ENCODE data around the gene AIMP1.

AIMP1 gene

GRCh38 chr4:106315968-106316772 is at the start of gene AIMP1, which contains the start of gene TBCK:
Gene AIMP1 (plus strand): TSS chr4:106316550. CDS start chr4:106325010, 8,460 bp downstream.
Gene TBCK (minus strand): TSS chr4:106316209. CDS start chr4:106308960, 7,249 bp downstream.
- peak; percentile 96 for DNase-seq

DNA sequence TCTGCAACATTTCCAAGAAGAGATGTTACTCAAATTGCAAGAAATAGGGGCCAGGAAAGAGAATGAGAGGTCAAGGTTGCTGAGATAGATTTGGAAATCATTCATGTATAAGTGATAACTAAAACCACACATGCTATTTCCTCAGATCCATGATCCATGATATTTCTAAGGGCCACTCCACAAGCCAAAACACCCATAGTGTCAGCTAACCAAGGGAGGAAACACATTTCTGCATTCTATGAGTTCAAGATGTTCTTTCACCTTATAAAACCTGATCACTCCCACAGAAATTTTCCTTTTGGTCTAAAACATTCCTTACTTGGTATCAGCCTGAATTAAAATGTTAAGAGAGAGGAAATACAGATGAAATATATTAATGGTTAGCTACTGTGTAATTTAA is 47.6 kb upstream of the AIMP1 start:
- no peak for DNase-seq

GRCh38 chr4:106269711-106270110 is 46.6 kb upstream of the AIMP1 start:
- DNase-seq: no peak

GRCh38 chr4:106270736-106271135 is 45.6 kb upstream of the AIMP1 start:
- DNase-seq: no peak

- no peak for DNase-seq
These were observed 42.5 kb upstream of the AIMP1 start for GRCh38 chr4:106273831-106274230.

GRCh38 chr4:106277140-106277675 is 39.1 kb upstream of the AIMP1 start:
- DNase-seq: no peak

- no peak for DNase-seq
These were observed 32.1 kb upstream of the AIMP1 start for GRCh38 chr4:106284227-106284626.

GRCh38 chr4:106286611-106287010 is 29.7 kb upstream of the AIMP1 start:
- no peak for DNase-seq

GRCh38 chr4:106287353-106287969 is 28.9 kb upstream of the AIMP1 start:
- DNase-seq: no peak

GRCh38 chr4:106289737-106290136 is 26.6 kb upstream of the AIMP1 start:
- no peak for DNase-seq

GRCh38 chr4:106291678-106292077 is 24.7 kb upstream of the AIMP1 start:
- DNase-seq: no peak

DNA sequence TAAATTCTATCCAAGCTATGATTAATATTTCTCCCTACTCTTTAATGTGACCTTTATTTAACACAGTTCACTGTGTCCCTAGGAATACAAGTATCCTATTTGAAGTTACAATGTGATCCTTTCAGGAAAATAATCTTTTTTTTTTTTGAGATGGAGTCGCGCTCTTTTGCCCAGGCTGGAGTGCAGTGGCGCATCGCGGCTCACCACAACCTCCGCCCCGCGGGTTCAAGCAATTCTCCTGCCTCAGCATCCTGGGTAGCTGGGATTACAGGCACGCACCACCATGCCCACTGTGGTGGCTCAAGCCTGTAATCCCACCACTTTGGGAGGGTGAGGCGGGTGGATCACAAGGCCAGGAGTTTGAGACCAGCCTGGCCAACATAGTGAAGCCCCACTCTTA is 22.3 kb upstream of the AIMP1 start:
- no peak for DNase-seq

- DNase-seq: no peak
These were observed 18.9 kb upstream of the AIMP1 start for GRCh38 chr4:106297245-106298035.

DNA sequence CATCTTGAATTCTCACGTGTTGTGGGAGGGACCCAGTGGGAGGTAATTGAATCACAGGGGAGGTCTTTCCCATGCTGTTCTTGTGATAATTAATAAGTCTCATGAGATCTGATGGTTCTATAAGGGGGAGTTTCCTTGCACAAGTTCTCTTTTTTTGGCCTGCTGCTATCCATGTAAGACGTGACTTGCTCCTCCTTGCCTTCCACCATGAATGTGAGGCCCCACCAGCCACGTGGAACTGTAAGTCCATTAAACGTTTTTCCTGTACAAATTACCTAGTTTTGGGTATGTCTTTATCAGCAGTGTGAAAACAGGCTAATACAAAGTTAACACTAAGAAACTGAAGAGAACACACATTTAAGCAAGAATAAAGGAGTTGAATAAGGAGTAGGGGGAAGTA is 16.4 kb upstream of the AIMP1 start:
- no peak for DNase-seq

DNA sequence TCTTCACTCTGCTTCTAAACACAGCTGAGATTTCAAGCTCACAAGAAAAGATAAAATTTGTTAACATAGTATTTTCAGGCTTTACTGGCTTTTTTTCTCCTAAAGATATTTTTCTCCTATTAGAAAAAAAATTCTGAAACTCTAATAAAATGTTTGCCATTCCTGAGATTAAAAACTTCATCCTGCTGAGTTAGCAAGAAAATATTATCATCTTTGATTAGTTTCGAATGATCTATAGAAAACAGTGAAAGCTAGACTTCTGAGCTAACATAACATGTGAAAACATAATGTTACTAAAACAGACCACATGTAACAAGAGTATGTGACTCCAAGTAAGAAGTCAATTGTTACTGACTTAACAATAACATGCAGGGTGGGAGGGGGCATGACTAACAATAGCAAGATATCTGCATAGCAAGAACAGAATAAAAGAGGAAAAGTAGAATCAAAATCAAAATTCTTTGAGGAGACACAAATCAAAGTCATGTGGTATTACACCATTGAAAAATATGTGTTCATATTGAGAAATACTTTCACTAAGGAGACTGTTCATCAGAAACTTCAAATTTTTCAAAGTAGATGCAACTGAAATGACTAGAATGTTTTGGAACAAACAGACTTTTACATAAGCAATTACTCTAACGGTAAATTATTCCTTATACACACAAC is 14.8 kb upstream of the AIMP1 start:
- no peak for DNase-seq

GRCh38 chr4:106302062-106302438 is 14.3 kb upstream of the AIMP1 start:
- DNase-seq: no peak

DNA sequence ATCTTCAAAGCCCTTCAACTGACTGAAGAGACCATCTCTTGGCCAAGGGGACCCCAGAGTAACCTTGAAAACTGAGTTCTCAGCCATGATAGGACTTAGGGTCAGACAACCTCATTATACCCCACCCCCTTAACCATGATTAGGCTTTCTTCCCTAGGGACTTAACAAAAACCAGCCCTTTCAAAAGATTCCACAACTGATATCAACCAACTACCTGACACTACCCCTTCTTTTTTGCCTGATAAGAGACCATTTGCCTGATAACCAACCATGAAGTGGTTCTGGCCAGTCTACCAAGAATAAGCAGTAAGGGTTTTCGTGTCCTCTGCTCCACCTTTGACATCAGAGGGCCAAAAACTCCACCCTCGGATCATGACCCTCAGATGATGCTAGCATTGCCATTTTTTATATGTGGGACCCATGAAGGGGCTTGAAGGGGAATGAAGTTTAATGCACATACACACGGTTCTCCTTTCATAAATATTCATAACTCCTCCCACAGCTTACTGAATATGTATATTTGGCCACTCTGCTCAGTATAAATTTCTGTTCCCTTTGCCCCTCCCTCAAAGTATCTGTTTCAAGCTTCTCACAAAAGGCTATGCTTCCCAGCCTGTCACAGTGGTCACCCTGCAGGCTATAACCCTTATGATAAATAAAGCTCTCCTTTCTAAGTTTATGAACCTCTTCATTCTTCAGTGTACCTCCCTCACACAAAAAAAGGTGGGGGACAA is 12.6 kb upstream of the AIMP1 start:
- DNase-seq: no peak

- DNase-seq: no peak
These were observed 11.7 kb upstream of the AIMP1 start for GRCh38 chr4:106304632-106305031.

- DNase-seq: no peak
These were observed 10.8 kb upstream of the AIMP1 start for GRCh38 chr4:106305435-106306055.

- no peak for DNase-seq
These were observed 9.8 kb upstream of the AIMP1 start for GRCh38 chr4:106306561-106306960.

- no peak for DNase-seq
These were observed 4.0 kb upstream of the AIMP1 start for GRCh38 chr4:106312377-106312776.
